ENCODE measurements around the gene RACGAP1.

DNA sequence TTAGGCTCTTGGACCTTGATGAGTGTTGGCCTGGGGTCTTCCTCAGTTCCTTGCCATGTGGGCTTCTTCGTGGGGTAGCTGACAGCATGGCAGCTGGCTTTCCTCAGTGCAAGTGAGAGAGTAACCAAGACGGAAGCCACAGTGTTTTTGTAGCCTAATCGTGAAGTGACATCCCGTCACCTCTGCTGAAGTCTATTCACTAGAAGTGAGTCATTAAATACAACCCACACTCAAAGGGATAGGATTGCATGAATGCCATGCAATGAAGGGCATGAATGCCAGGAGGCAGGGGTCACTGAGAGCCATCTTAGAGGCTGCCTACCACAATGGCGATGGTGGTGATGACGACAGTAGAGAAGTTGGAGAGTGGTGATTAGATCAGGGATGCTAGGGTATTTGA is 18.6 kb upstream of the RACGAP1 start:
- TF ChIP-seq, protein P1, sequence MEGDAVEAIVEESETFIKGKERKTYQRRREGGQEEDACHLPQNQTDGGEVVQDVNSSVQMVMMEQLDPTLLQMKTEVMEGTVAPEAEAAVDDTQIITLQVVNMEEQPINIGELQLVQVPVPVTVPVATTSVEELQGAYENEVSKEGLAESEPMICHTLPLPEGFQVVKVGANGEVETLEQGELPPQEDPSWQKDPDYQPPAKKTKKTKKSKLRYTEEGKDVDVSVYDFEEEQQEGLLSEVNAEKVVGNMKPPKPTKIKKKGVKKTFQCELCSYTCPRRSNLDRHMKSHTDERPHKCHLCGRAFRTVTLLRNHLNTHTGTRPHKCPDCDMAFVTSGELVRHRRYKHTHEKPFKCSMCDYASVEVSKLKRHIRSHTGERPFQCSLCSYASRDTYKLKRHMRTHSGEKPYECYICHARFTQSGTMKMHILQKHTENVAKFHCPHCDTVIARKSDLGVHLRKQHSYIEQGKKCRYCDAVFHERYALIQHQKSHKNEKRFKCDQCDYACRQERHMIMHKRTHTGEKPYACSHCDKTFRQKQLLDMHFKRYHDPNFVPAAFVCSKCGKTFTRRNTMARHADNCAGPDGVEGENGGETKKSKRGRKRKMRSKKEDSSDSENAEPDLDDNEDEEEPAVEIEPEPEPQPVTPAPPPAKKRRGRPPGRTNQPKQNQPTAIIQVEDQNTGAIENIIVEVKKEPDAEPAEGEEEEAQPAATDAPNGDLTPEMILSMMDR (IDR thresholded peaks at IDR 0.05) = no peak
- no peak for TF ChIP-seq POLR2A (IDR thresholded peaks at IDR 0.05)

All from testis (tissue), 2 donors.